ENCODE measurements around the gene GTSE1. TPM values are rescaled to one million over a fixed set of nuclear protein-coding genes. Genes with fewer than 3 reads are reported as not detected.

Gene GTSE1
- total and polyA plus RNA-seq, 2 donors (not counting 1 experiment from before 2014, with no cell fraction given): 0.17 to 0.39 TPM

DNA sequence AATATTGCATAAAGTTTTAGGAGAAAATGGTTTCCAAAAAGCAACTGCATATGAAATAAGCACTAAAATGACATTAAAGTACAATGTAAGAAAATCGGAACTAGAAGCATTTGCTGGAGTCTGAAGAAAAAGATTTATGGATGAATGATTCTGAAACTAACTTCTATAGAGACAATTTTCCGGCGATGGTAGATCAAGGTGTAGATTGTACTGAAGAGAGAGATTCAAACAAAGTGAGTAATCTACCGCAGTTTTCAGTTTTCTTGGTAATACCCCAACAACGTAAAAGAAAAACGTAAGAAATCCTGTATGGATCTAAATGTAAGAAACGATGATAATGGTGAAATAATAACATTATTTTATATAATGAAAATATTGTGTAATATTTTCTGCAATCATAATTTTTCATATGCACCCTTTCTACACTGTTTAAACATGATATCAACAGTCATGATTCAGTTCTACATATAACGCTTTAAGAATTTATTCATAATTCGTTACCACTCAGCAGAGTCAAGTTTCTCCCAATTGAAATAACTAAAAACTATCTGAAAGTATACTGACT lies 44.8 kb upstream of the GTSE1 start:
- intact Hi-C loops (cut with micrococcal nuclease): loop anchor here (2.0 kb wide), 1 partner anchor 37 kb away; no protein-coding TSS in a partner anchor
- Histone ChIP-seq H3K36me3 (replicated peaks in 1 of 2; ENCODE audit: control extremely low read depth in 1 of 2, control insufficient read depth in 1 of 2, extremely low read depth in 1 of 2, insufficient read depth in 2 of 2, low read length in 1 of 2) (no peaks in the 10 kb centered on the region), H3K9me3 (ENCODE audit: control extremely low read depth in 1 of 3, control insufficient read depth in 2 of 3, insufficient read depth in 1 of 3, low read length in 2 of 3) (peaks cover 0 to 2% (median 0%) of the 10 kb centered on the region in 3 donors), H3K4me2 (replicated peaks; ENCODE audit: low read depth, low read length, poor library complexity, severe bottlenecking) (no peak overlapping the region), H3K79me2 (ENCODE audit: control insufficient read depth, insufficient read depth, low read length) (peaks cover 11% of the 10 kb centered on the region), H3K9ac (ENCODE audit: low read length) (no peak overlapping the region), H3K27ac (ENCODE audit: low read length in 2 of 2) (no peak overlapping the region), H3K27me3 (replicated peaks in 1 of 4; ENCODE audit: control extremely low read depth in 1 of 4, control insufficient read depth in 3 of 4, insufficient read depth in 4 of 4, low read length in 3 of 4) (no peaks in the 10 kb centered on the region), H3K4me3 (ENCODE audit: control extremely low read depth in 1 of 5, extremely low read depth in 1 of 5, insufficient read depth in 1 of 5, low read depth in 2 of 5, low read length in 4 of 5) (no peak overlapping the region), H3K4me1 (ENCODE audit: control insufficient read depth in 2 of 2, insufficient read depth in 2 of 2, low read length in 2 of 2) (peaks cover 14% of the 10 kb centered on the region in 2 donors), H2AFZ (ENCODE audit: insufficient read depth, low read depth, low read length, poor library complexity, severe bottlenecking) (no peak overlapping the region), H4K20me1 (ENCODE audit: control insufficient read depth, insufficient read depth, low read length, poor library complexity, severe bottlenecking) (no peaks in the 10 kb centered on the region)
- Mint-ChIP-seq H3K9me3 (ENCODE audit: insufficient read depth) (no peaks in the 10 kb centered on the region), H3K27me3 (peaks cover under 1% of the 10 kb centered on the region), H3K4me3 (peak overlapping the region; percentile 87), H3K4me1 (peaks cover 18% of the 10 kb centered on the region), H3K27ac (no peak overlapping the region)
- ATAC-seq (ENCODE audit: low read depth) (no peak), DNase-seq (no peak)
- TF ChIP-seq, protein P1, sequence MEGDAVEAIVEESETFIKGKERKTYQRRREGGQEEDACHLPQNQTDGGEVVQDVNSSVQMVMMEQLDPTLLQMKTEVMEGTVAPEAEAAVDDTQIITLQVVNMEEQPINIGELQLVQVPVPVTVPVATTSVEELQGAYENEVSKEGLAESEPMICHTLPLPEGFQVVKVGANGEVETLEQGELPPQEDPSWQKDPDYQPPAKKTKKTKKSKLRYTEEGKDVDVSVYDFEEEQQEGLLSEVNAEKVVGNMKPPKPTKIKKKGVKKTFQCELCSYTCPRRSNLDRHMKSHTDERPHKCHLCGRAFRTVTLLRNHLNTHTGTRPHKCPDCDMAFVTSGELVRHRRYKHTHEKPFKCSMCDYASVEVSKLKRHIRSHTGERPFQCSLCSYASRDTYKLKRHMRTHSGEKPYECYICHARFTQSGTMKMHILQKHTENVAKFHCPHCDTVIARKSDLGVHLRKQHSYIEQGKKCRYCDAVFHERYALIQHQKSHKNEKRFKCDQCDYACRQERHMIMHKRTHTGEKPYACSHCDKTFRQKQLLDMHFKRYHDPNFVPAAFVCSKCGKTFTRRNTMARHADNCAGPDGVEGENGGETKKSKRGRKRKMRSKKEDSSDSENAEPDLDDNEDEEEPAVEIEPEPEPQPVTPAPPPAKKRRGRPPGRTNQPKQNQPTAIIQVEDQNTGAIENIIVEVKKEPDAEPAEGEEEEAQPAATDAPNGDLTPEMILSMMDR (IDR thresholded peaks at IDR 0.05): no peak
- TF ChIP-seq EZH2 (IDR thresholded peaks at IDR 0.05; ENCODE audit: borderline replicate concordance, insufficient read depth, low read depth, low read length, poor library complexity, severe bottlenecking): no peak
- ChIA-PET POLR2A (interaction anchor here (0.7 to 0.8 kb wide), 2 partner anchors 44 to 517 kb away, joined by 3 to 4 read pairs; no protein-coding TSS in a partner anchor), CTCF (no interaction called here)
- 100% methylated on average over 2 of the region's 9 CpGs for WGBS (ENCODE audit: insufficient coverage)

DNA sequence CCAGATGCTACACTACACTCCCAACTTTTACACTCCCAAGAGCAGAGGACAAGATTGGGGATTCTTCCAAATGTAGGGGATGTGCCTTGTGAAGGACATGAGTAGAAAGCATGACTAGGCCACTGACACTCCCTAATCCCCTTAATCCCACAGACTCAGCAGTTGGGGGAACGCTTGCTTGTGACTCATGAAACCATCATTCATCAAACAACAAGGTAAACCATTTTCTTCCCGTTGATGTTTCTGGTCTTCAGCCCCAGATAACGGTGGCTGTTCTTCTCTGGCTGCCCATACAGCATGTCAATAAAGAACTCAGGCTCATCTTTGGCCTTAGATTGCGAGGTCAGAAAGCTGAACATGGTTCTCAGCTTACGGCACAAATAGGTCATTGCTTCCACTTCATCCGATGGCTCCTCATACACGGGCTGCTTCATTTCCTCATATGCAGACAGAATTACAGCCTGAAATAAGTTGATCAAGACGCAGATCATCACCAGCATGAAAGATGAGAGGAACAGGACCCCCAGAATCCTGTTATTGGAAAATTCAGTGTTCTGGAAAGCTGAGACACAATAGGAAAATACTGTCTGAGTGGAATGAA lies 40.2 kb upstream of the GTSE1 start:
- H3K27me3 ChIP-seq (replicated peaks in 1 of 4; ENCODE audit: control extremely low read depth in 1 of 4, control insufficient read depth in 3 of 4, insufficient read depth in 4 of 4, low read length in 3 of 4): peaks cover 0 to 17% (median 12%) of the 10 kb centered on the region in 4 experiments
- H3K27ac ChIP-seq (ENCODE audit: low read length in 2 of 2): no peak overlapping the region
- CTCF ChIA-PET: no interaction called here

More for the DNA sequence above, 40.2 kb upstream of the GTSE1 start:
- Histone ChIP-seq H2AFZ (ENCODE audit: insufficient read depth, low read depth, low read length, poor library complexity, severe bottlenecking) (no peak overlapping the region), H3K9ac (ENCODE audit: low read length) (no peak overlapping the region), H3K4me2 (replicated peaks; ENCODE audit: low read depth, low read length, poor library complexity, severe bottlenecking) (no peak overlapping the region), H3K4me3 (ENCODE audit: control extremely low read depth in 1 of 5, extremely low read depth in 1 of 5, insufficient read depth in 1 of 5, low read depth in 2 of 5, low read length in 4 of 5) (no peak overlapping the region), H4K20me1 (ENCODE audit: control insufficient read depth, insufficient read depth, low read length, poor library complexity, severe bottlenecking) (no peaks in the 10 kb centered on the region), H3K36me3 (replicated peaks in 1 of 2; ENCODE audit: control extremely low read depth in 1 of 2, control insufficient read depth in 1 of 2, extremely low read depth in 1 of 2, insufficient read depth in 2 of 2, low read length in 1 of 2) (no peaks in the 10 kb centered on the region), H3K79me2 (ENCODE audit: control insufficient read depth, insufficient read depth, low read length) (no peaks in the 10 kb centered on the region), H3K9me3 (ENCODE audit: control extremely low read depth in 1 of 3, control insufficient read depth in 2 of 3, insufficient read depth in 1 of 3, low read length in 2 of 3) (peaks cover 0 to 2% (median 0%) of the 10 kb centered on the region in 3 donors), H3K4me1 (ENCODE audit: control insufficient read depth in 2 of 2, insufficient read depth in 2 of 2, low read length in 2 of 2) (peaks cover 0 to 1% of the 10 kb centered on the region in 2 donors)
- ATAC-seq (ENCODE audit: low read depth): no peak
- TF ChIP-seq, protein P1 (IDR thresholded peaks at IDR 0.05): no peak
- no peak for TF ChIP-seq EZH2 (IDR thresholded peaks at IDR 0.05; ENCODE audit: borderline replicate concordance, insufficient read depth, low read depth, low read length, poor library complexity, severe bottlenecking)
- Mint-ChIP-seq H3K9me3 (ENCODE audit: insufficient read depth) (no peaks in the 10 kb centered on the region), H3K4me3 (no peak overlapping the region), H3K4me1 (peaks cover 4% of the 10 kb centered on the region), H3K27me3 (peaks cover 32% of the 10 kb centered on the region), H3K27ac (no peak overlapping the region)
- POLR2A ChIA-PET: no interaction called here
- intact Hi-C loops (cut with micrococcal nuclease): no loop called here
- 94% methylated on average over 7 of the region's 8 CpGs for WGBS (ENCODE audit: insufficient coverage)
- no peak for DNase-seq

Data from B cell (primary cell).